Caco-2 (cell line): ENCODE data around the gene NETO2. TPM values are rescaled to one million over a fixed set of nuclear protein-coding genes. Genes with fewer than 3 reads are reported as not detected.
A peak's percentile ranks its signal among the peaks of the same experiment; 100 is the strongest.
"Not testable (repeated sequence)": the region's sequence is repeated elsewhere in the genome, so short reads cannot be mapped to it uniquely, and the experiment has no call there.

Experiments used
- Bru-seq: library from RNA; stranded (reverse); fragments of 400-500 nt; gene quantifications from one replicate; lab custom pipeline; 2021; lab: Mats Ljungman, UMichigan
- BruChase-seq, 2 experiments: library from RNA; stranded (reverse); fragments of 400-500 nt; gene quantifications; one replicate each; lab custom pipeline; 2021; lab: Mats Ljungman, UMichigan
- BruUV-seq: library from RNA; stranded (reverse); fragments of 400-500 nt; replicated peaks from 2 replicates; lab custom pipeline; 2021; lab: Mats Ljungman, UMichigan
- CTCF ChIA-PET: fragments of 300-600 bp; sonication (Branson Sonifier 250); formaldehyde crosslinking; loops from one replicate; lab custom pipeline; 2022; ENCODE audit warnings: antibody characterized with exemption; lab: Charles Lee
- POLR2A ChIA-PET: fragments of 300-600 bp; sonication (Branson Sonifier 250); formaldehyde crosslinking; loops from one replicate; lab custom pipeline; 2022; ENCODE audit warnings: antibody characterized with exemption; lab: Charles Lee
- DNase-seq, 2 experiments: peaks; one replicate each; pipeline versions ENCODE4 v3.0.0 to v3.0.0-alpha.2; 2020 to 2022
- H3K27me3 ChIP-seq: replicated peaks from 2 replicates; pipeline ENCODE4 v1.6.0; 2011; ENCODE audit warnings: low read length; ENCODE audit not compliant: control insufficient read depth, insufficient read depth
- H3K36me3 ChIP-seq: 2 replicates; pipeline ENCODE4 v1.5.1; 2011; ENCODE audit warnings: low read length; ENCODE audit not compliant: control insufficient read depth, insufficient read depth
- H3K4me1 ChIP-seq: fragments of 250-450 bp; sonication (Bioruptor Pico); 2 replicates; pipeline ENCODE4 v1.5.1; 2020; ENCODE audit warnings: mild to moderate bottlenecking
- H3K4me3 ChIP-seq: 2 replicates; pipeline ENCODE4 v1.5.1; 2011; ENCODE audit warnings: low read depth, mild to moderate bottlenecking, control low read depth, low read length
- H3K9me3 ChIP-seq: fragments of 250-450 bp; sonication (Bioruptor Pico); 2 replicates; pipeline ENCODE4 v1.5.1; 2020; ENCODE audit warnings: mild to moderate bottlenecking, moderate library complexity
- H3K27ac Mint-ChIP-seq: one replicate; pipeline ENCODE4 v1.8.0; 2022; ENCODE audit warnings: mixed read lengths; ENCODE audit not compliant: unreplicated experiment
- H3K27me3 Mint-ChIP-seq: one replicate; pipeline ENCODE4 v1.8.0; 2022; ENCODE audit warnings: mixed read lengths; ENCODE audit not compliant: insufficient read depth, unreplicated experiment
- H3K36me3 Mint-ChIP-seq: one replicate; pipeline ENCODE4 v1.8.0; 2022; ENCODE audit warnings: mild to moderate bottlenecking, mixed read lengths; ENCODE audit not compliant: insufficient read depth, unreplicated experiment
- H3K4me1 Mint-ChIP-seq: one replicate; pipeline ENCODE4 v1.8.0; 2022; ENCODE audit warnings: low read depth, mixed read lengths; ENCODE audit not compliant: unreplicated experiment
- H3K4me3 Mint-ChIP-seq: one replicate; pipeline ENCODE4 v1.8.0; 2022; ENCODE audit warnings: mild to moderate bottlenecking, moderate library complexity, mixed read lengths; ENCODE audit not compliant: unreplicated experiment
- H3K9me3 Mint-ChIP-seq: one replicate; pipeline ENCODE4 v1.8.0; 2022; ENCODE audit warnings: mixed read lengths; ENCODE audit not compliant: unreplicated experiment
- CTCF ChIP-seq, 2 experiments: fragments of 200-600 bp in 1 of 2; IDR thresholded peaks; 1 replicate in 1 of 2; 2 replicates in 1 of 2; pipeline versions ENCODE4 v1.5.1 to v1.8.0; 2011 to 2022; ENCODE audit warnings: antibody characterized with exemption in 1 of 2, control low read depth in 1 of 2, inconsistent platforms in 1 of 2, low read depth in 1 of 2, low read length in 1 of 2, mild to moderate bottlenecking in 1 of 2, moderate library complexity in 1 of 2; ENCODE audit not compliant: insufficient read depth in 1 of 2, severe bottlenecking in 1 of 2, unreplicated experiment in 1 of 2
- intact Hi-C: fragments of 100-400 bp; cut with micrococcal nuclease; formaldehyde crosslinking; loops from one replicate; pipeline ENCODE4 v1.10.0; 2022; ENCODE audit not compliant: unreplicated experiment
- long read RNA-seq: library from polyadenylated mRNA; stranded (forward); transcript quantifications from one replicate; pipeline ENCODE4 v2.0.0, GENCODE V29; 2022
- total RNA-seq: library from RNA; stranded (reverse); gene quantifications from 2 replicates; pipeline ENCODE4 v1.2.3, GENCODE V29; 2022

The NETO2 gene
- total RNA-seq: 35.4 and 41.2 TPM in 2 replicates
- Bru-seq, nascent RNA: percentile 77 among the genes with signal in this experiment
- BruChase-seq, experiment 1, labeled RNA remaining after a 2-hour chase: percentile 82 among the genes with signal in this experiment
- BruChase-seq, experiment 2, labeled RNA remaining after a 6-hour chase: percentile 85 among the genes with signal in this experiment
- long read RNA-seq, full-length matches to known transcripts: 60 of 105 reads
- long read RNA-seq, partial matches to known transcripts: 23 of 105 reads
- long read RNA-seq, other reads (novel, unspliced or antisense): 22 of 105 reads

GRCh38 chr16:47143677-47144558 is at the start of gene NETO2:
Gene NETO2 (minus strand): TSS chr16:47143945. CDS start chr16:47143612, 333 bp downstream.
- no peaks in the 10 kb centered on the region for H3K9me3 ChIP-seq
- no peaks in the 10 kb centered on the region for H3K27me3 ChIP-seq
- no peaks in the 10 kb centered on the region for H3K36me3 ChIP-seq
- no TSS peak for BruUV-seq
- peak within 1 kb of the TSS; percentile 55 for H3K27ac Mint-ChIP-seq
- peak within 1 kb of the TSS; percentile 79 for H3K4me3 ChIP-seq
- H3K4me1 Mint-ChIP-seq: peaks cover 13% of the 10 kb centered on the region
- TF ChIP-seq CTCF (IDR thresholded peaks at IDR 0.05; ENCODE audit: insufficient read depth in 1 of 2, low read depth in 1 of 2, low read length in 1 of 2, severe bottlenecking in 1 of 2, unreplicated experiment in 1 of 2): peak; percentile 35 to 76
- H3K9me3 Mint-ChIP-seq: no peaks in the 10 kb centered on the region
- DNase-seq: peak; percentile 53 to 74
- H3K4me1 ChIP-seq: no peaks in the 10 kb centered on the region
- ChIA-PET POLR2A (interaction anchor here (0.5 kb wide), 2 partner anchors 65 to 707 kb away, joined by 3 to 4 read pairs; no protein-coding TSS in a partner anchor), CTCF (interaction anchor here (0.5 to 2.2 kb wide), 8 partner anchors 10 to 1023 kb away, joined by 3 to 15 read pairs (median 4); partner anchors contain the start of genes DNAJA2, ITFG1 and PHKB)
- H3K36me3 Mint-ChIP-seq: peaks cover 8% of the 10 kb centered on the region
- peak within 1 kb of the TSS; percentile 79 for H3K4me3 Mint-ChIP-seq
- no peaks in the 10 kb centered on the region for H3K27me3 Mint-ChIP-seq
- intact Hi-C loops: loop anchor here (1.0 to 5.0 kb wide), 5 partner anchors 292 to 1012 kb away; partner anchors contain the start of genes ITFG1 and PHKB

- Mint-ChIP-seq H3K27ac (no peak overlapping the region), H3K27me3 (no peaks in the 10 kb centered on the region)
- H3K4me1 ChIP-seq: no peaks in the 10 kb centered on the region
These were observed 38.6 kb upstream of the NETO2 start for GRCh38 chr16:47182318-47182717.

GRCh38 chr16:47181066-47181465 is 37.3 kb upstream of the NETO2 start:
- H3K9me3 Mint-ChIP-seq, DNase-seq, H3K9me3 ChIP-seq, H3K27me3 Mint-ChIP-seq, H3K4me3 ChIP-seq, H3K4me3 Mint-ChIP-seq, H3K36me3 Mint-ChIP-seq, H3K36me3 ChIP-seq, BruUV-seq, H3K4me1 Mint-ChIP-seq, CTCF ChIA-PET, intact Hi-C loops, H3K4me1 ChIP-seq, H3K27ac Mint-ChIP-seq, H3K27me3 ChIP-seq, POLR2A ChIA-PET: not testable (repeated sequence)

More at GRCh38 chr16:47182318-47182717, 38.6 kb upstream of the NETO2 start:
- no peaks in the 10 kb centered on the region for H3K9me3 Mint-ChIP-seq
- Histone ChIP-seq H3K9me3 (no peaks in the 10 kb centered on the region), H3K4me3 (no peak overlapping the region), H3K36me3 (no peaks in the 10 kb centered on the region), H3K27me3 (no peaks in the 10 kb centered on the region)
- POLR2A ChIA-PET: no interaction called here
- no TSS peak for BruUV-seq
- no peaks in the 10 kb centered on the region for H3K36me3 Mint-ChIP-seq
- H3K4me1 Mint-ChIP-seq: no peaks in the 10 kb centered on the region
- no peak for DNase-seq
- CTCF ChIA-PET: no interaction called here
- TF ChIP-seq CTCF (IDR thresholded peaks at IDR 0.05; ENCODE audit: insufficient read depth in 1 of 2, low read depth in 1 of 2, low read length in 1 of 2, severe bottlenecking in 1 of 2, unreplicated experiment in 1 of 2): no peak
- H3K4me3 Mint-ChIP-seq: no peak overlapping the region
- intact Hi-C loops: no loop called here
